ENCODE data around the gene SLC46A2.

SLC46A2 gene

GRCh38 chr9:112885324-112885723 lies 5.4 kb downstream of the SLC46A2 start:
- H3K4me3 ChIP-seq (ENCODE audit: insufficient read depth, low read length, poor library complexity, severe bottlenecking): no peak overlapping the region
- no peaks in the 10 kb centered on the region for H3K27me3 ChIP-seq (ENCODE audit: low read length)
- H3K9ac ChIP-seq (ENCODE audit: low read length): no peak overlapping the region
- no peak overlapping the region for H3K4me2 ChIP-seq (ENCODE audit: low read depth, low read length, poor library complexity, severe bottlenecking)
- no peaks in the 10 kb centered on the region for H3K9me3 ChIP-seq (ENCODE audit: insufficient read depth, low read length)
- no peaks in the 10 kb centered on the region for H3F3A ChIP-seq (ENCODE audit: insufficient read depth)
- no peak for TF ChIP-seq EZH2phosphoT487 (conservative IDR thresholded peaks at IDR 0.05; ENCODE audit: low read length)
- no peak for TF ChIP-seq CTCF (IDR thresholded peaks at IDR 0.05; ENCODE audit: insufficient read depth, low read length, poor library complexity, severe bottlenecking)
- H2AFZ ChIP-seq (ENCODE audit: low read depth, low read length, severe bottlenecking): no peak overlapping the region
- no peaks in the 10 kb centered on the region for H4K20me1 ChIP-seq (ENCODE audit: low read depth, low read length)
- H3K79me2 ChIP-seq (ENCODE audit: insufficient read depth, low read length): no peaks in the 10 kb centered on the region
- no peaks in the 10 kb centered on the region for H3K36me3 ChIP-seq (ENCODE audit: low read length)
- no peaks in the 10 kb centered on the region for H3K9me2 ChIP-seq (replicated peaks; ENCODE audit: insufficient read depth, low read length)
- H3K27ac ChIP-seq (ENCODE audit: low read depth, low read length): no peak overlapping the region

DNA sequence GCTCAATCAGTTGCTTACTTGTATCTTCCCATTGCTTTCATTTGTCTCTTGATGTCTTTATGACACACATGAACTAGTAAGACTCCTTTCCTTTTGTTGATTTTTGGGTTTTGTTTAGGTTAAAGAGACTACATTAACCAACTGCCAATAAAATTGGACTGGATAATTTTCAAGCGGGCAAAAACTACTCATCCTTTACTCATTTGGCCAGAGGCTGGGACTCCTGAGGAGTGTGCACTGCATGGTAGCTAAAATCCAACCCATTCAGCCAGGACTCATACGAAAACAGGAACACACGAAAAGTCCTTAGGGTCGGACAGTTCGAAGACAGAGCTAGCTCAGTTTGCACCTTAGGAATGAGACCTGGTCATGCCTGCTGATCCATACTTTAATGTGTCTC lies 6.0 kb downstream of the SLC46A2 start:
- no peaks in the 10 kb centered on the region for H4K20me1 ChIP-seq (ENCODE audit: low read depth, low read length)
- no peak overlapping the region for H3K4me3 ChIP-seq (ENCODE audit: insufficient read depth, low read length, poor library complexity, severe bottlenecking)
- H3K27me3 ChIP-seq (ENCODE audit: low read length): no peaks in the 10 kb centered on the region
- no peaks in the 10 kb centered on the region for H3K9me2 ChIP-seq (replicated peaks; ENCODE audit: insufficient read depth, low read length)
- no peak overlapping the region for H3K27ac ChIP-seq (ENCODE audit: low read depth, low read length)
- no peaks in the 10 kb centered on the region for H3F3A ChIP-seq (ENCODE audit: insufficient read depth)
- TF ChIP-seq EZH2phosphoT487 (conservative IDR thresholded peaks at IDR 0.05; ENCODE audit: low read length) (no peak), CTCF (IDR thresholded peaks at IDR 0.05; ENCODE audit: insufficient read depth, low read length, poor library complexity, severe bottlenecking) (no peak)
- no peaks in the 10 kb centered on the region for H3K79me2 ChIP-seq (ENCODE audit: insufficient read depth, low read length)
- no peak overlapping the region for H3K9ac ChIP-seq (ENCODE audit: low read length)
- no peaks in the 10 kb centered on the region for H3K36me3 ChIP-seq (ENCODE audit: low read length)
- H2AFZ ChIP-seq (ENCODE audit: low read depth, low read length, severe bottlenecking): no peak overlapping the region
- H3K9me3 ChIP-seq (ENCODE audit: insufficient read depth, low read length): no peaks in the 10 kb centered on the region
- no peak overlapping the region for H3K4me2 ChIP-seq (ENCODE audit: low read depth, low read length, poor library complexity, severe bottlenecking)

DNA sequence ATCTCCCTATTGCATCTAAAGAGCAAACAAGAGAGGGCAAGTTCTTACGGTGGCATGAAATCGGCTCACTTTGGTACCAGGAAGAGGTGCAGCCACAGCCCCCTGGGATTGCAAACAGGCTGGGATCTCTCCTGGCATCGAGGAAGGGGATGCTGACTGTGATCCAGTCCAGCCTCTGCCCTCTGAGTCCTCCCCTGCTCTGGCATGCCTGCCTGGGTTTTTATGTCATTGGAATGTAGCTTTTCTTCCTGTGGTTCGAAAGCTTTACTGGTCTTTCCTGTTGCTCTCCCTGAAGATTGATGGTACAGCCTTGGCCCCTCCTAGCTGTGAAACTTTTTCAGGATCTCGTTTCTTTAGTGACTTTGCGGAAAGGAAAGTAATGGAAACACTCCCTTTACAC lies 6.6 kb downstream of the SLC46A2 start:
- H3K4me2 ChIP-seq (ENCODE audit: low read depth, low read length, poor library complexity, severe bottlenecking): no peak overlapping the region
- H3K27me3 ChIP-seq (ENCODE audit: low read length): no peaks in the 10 kb centered on the region
- no peak overlapping the region for H3K9ac ChIP-seq (ENCODE audit: low read length)
- H3K9me2 ChIP-seq (replicated peaks; ENCODE audit: insufficient read depth, low read length): no peaks in the 10 kb centered on the region
- H4K20me1 ChIP-seq (ENCODE audit: low read depth, low read length): no peaks in the 10 kb centered on the region
- H2AFZ ChIP-seq (ENCODE audit: low read depth, low read length, severe bottlenecking): no peak overlapping the region
- no peaks in the 10 kb centered on the region for H3K36me3 ChIP-seq (ENCODE audit: low read length)
- no peak overlapping the region for H3K27ac ChIP-seq (ENCODE audit: low read depth, low read length)
- H3K9me3 ChIP-seq (ENCODE audit: insufficient read depth, low read length): no peaks in the 10 kb centered on the region
- H3K79me2 ChIP-seq (ENCODE audit: insufficient read depth, low read length): no peaks in the 10 kb centered on the region
- H3F3A ChIP-seq (ENCODE audit: insufficient read depth): no peaks in the 10 kb centered on the region
- no peak for TF ChIP-seq EZH2phosphoT487 (conservative IDR thresholded peaks at IDR 0.05; ENCODE audit: low read length)
- no peak for TF ChIP-seq CTCF (IDR thresholded peaks at IDR 0.05; ENCODE audit: insufficient read depth, low read length, poor library complexity, severe bottlenecking)
- no peak overlapping the region for H3K4me3 ChIP-seq (ENCODE audit: insufficient read depth, low read length, poor library complexity, severe bottlenecking)

DNA sequence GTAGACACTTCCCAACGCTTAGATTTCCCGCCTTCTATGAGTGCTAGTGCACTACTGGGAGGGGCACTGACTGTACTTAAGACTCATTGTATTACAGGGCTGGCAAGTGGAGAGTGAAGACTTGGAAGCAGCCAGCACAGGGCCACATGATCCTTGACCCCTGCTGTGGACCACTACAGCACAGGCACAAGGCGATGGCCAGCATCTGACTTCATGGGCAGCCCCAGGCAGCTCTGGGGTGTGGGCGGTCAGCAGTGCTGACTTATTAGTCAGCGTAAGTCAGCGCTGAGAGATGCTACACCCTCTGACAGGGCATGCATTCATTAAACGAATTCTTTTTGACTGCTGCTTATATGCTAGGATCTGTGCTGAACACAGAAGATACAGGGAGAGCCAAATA lies 9.3 kb downstream of the SLC46A2 start:
- Histone ChIP-seq H3K9me3 (ENCODE audit: insufficient read depth, low read length) (no peaks in the 10 kb centered on the region), H3K9me2 (replicated peaks; ENCODE audit: insufficient read depth, low read length) (no peaks in the 10 kb centered on the region), H3K4me2 (ENCODE audit: low read depth, low read length, poor library complexity, severe bottlenecking) (no peak overlapping the region), H3K27me3 (ENCODE audit: low read length) (no peaks in the 10 kb centered on the region), H2AFZ (ENCODE audit: low read depth, low read length, severe bottlenecking) (no peak overlapping the region), H3K27ac (ENCODE audit: low read depth, low read length) (no peak overlapping the region), H3K79me2 (ENCODE audit: insufficient read depth, low read length) (no peaks in the 10 kb centered on the region), H4K20me1 (ENCODE audit: low read depth, low read length) (no peaks in the 10 kb centered on the region), H3K4me3 (ENCODE audit: insufficient read depth, low read length, poor library complexity, severe bottlenecking) (no peak overlapping the region), H3K9ac (ENCODE audit: low read length) (no peak overlapping the region), H3F3A (ENCODE audit: insufficient read depth) (no peaks in the 10 kb centered on the region), H3K36me3 (ENCODE audit: low read length) (no peaks in the 10 kb centered on the region)
- TF ChIP-seq CTCF (IDR thresholded peaks at IDR 0.05; ENCODE audit: insufficient read depth, low read length, poor library complexity, severe bottlenecking): no peak
- TF ChIP-seq EZH2phosphoT487 (conservative IDR thresholded peaks at IDR 0.05; ENCODE audit: low read length): no peak
